CD14-positive monocyte (primary cell): ENCODE results near the gene NANOS3. TPM values are rescaled to one million over a fixed set of nuclear protein-coding genes. Genes with fewer than 3 reads are reported as not detected.
A peak's percentile ranks its signal among the peaks of the same experiment; 100 is the strongest.
"Not testable (repeated sequence)": the region's sequence is repeated elsewhere in the genome, so short reads cannot be mapped to it uniquely, and the experiment has no call there.

Experiments used
- DNase-seq, 3 donors: peaks; one replicate each; pipeline ENCODE4 v3.0.0-alpha.2; 2011 to 2022
- H2AFZ ChIP-seq: 2 replicates; pipeline ENCODE4 v1.6.0; 2012; ENCODE audit warnings: mild to moderate bottlenecking, low read depth, low read length, inconsistent platforms; ENCODE audit not compliant: insufficient read depth, poor library complexity, severe bottlenecking
- H3K27ac ChIP-seq, 2 donors: 1 replicate in 1 of 2; 2 replicates in 1 of 2; pipeline ENCODE4 v1.5.1; 2012 to 2013; ENCODE audit warnings: low read length in 2 of 2, control low read depth in 1 of 2, inconsistent platforms in 1 of 2, low read depth in 1 of 2, mild to moderate bottlenecking in 1 of 2
- H3K27me3 ChIP-seq, 2 donors: one replicate each; pipeline versions ENCODE4 v1.6.0 to v1.6.1; 2011 to 2013; ENCODE audit warnings: low read length in 2 of 2; ENCODE audit not compliant: control insufficient read depth in 2 of 2, insufficient read depth in 2 of 2
- H3K36me3 ChIP-seq, 2 donors: replicated peaks in 1 of 2; 1 replicate in 1 of 2; 2 replicates in 1 of 2; pipeline versions ENCODE4 v1.5.1 to v1.6.1; 2012 to 2013; ENCODE audit warnings: low read length in 2 of 2, control low read depth in 1 of 2, inconsistent platforms in 1 of 2, mild to moderate bottlenecking in 1 of 2; ENCODE audit not compliant: insufficient read depth in 2 of 2, control insufficient read depth in 1 of 2
- H3K4me1 ChIP-seq, 2 donors: 1 replicate in 1 of 2; 2 replicates in 1 of 2; pipeline versions ENCODE4 v1.5.1 to v1.6.1; 2012 to 2013; ENCODE audit warnings: low read length in 2 of 2, control low read depth in 1 of 2, inconsistent platforms in 1 of 2, mild to moderate bottlenecking in 1 of 2, moderate library complexity in 1 of 2; ENCODE audit not compliant: insufficient read depth in 2 of 2, control insufficient read depth in 1 of 2
- H3K4me2 ChIP-seq: replicated peaks from 2 replicates; pipeline ENCODE3; 2012; ENCODE audit warnings: low read length, moderate library complexity, mild to moderate bottlenecking; ENCODE audit not compliant: poor library complexity, severe bottlenecking; ENCODE audit errors: extremely low read depth
- H3K4me3 ChIP-seq, 3 experiments: fragments of 200-600 bp in 1 of 3; sonication (generic) in 1 of 3; replicated peaks in 1 of 3; 1 replicate in 2 of 3; 2 replicates in 1 of 3; pipeline ENCODE4 v1.5.1; 2011 to 2013; ENCODE audit warnings: low read length in 3 of 3, mild to moderate bottlenecking in 3 of 3, control low read depth in 2 of 3, low read depth in 2 of 3, inconsistent platforms in 1 of 3, moderate library complexity in 1 of 3
- H3K79me2 ChIP-seq: 2 replicates; pipeline ENCODE4 v1.6.0; 2012; ENCODE audit warnings: mild to moderate bottlenecking, control low read depth, inconsistent platforms, low read length, moderate library complexity; ENCODE audit not compliant: insufficient read depth
- H3K9ac ChIP-seq: 2 replicates; pipeline ENCODE4 v1.6.0; 2017; ENCODE audit warnings: low read length, mild to moderate bottlenecking; ENCODE audit not compliant: insufficient read depth, poor library complexity, severe bottlenecking
- H3K9me3 ChIP-seq, 2 donors: replicated peaks in 1 of 2; 1 replicate in 1 of 2; 2 replicates in 1 of 2; pipeline versions ENCODE4 v1.5.1 to v1.6.1; 2012 to 2013; ENCODE audit warnings: low read length in 2 of 2, control low read depth in 1 of 2; ENCODE audit not compliant: control insufficient read depth in 1 of 2, insufficient read depth in 1 of 2
- H4K20me1 ChIP-seq: 2 replicates; pipeline ENCODE4 v1.6.0; 2012; ENCODE audit warnings: mild to moderate bottlenecking, low read length, control low read depth, moderate library complexity; ENCODE audit not compliant: insufficient read depth
- H3K27ac Mint-ChIP-seq, 7 donors: one replicate each; pipeline ENCODE4 v1.8.0; 2020; ENCODE audit warnings: mild to moderate bottlenecking in 7 of 7, mixed read lengths in 7 of 7, moderate library complexity in 6 of 7, inconsistent platforms in 2 of 7
- H3K27me3 Mint-ChIP-seq, 3 donors: one replicate each; pipeline ENCODE4 v1.8.0; 2021 to 2022; ENCODE audit warnings: low read depth in 3 of 3, mild to moderate bottlenecking in 3 of 3, mixed read lengths in 3 of 3, moderate library complexity in 3 of 3, inconsistent platforms in 1 of 3
- H3K36me3 Mint-ChIP-seq, 2 donors: one replicate each; pipeline ENCODE4 v1.8.0; 2020; ENCODE audit warnings: mixed read lengths in 2 of 2, inconsistent platforms in 1 of 2, mild to moderate bottlenecking in 1 of 2
- H3K4me1 Mint-ChIP-seq: one replicate; pipeline ENCODE4 v1.8.0; 2020; ENCODE audit warnings: mild to moderate bottlenecking, mixed read lengths
- H3K4me3 Mint-ChIP-seq, 2 donors: one replicate each; pipeline ENCODE4 v1.8.0; 2020; ENCODE audit warnings: mild to moderate bottlenecking in 2 of 2, mixed read lengths in 2 of 2, moderate library complexity in 1 of 2
- H3K9me3 Mint-ChIP-seq, 7 donors: one replicate each; pipeline ENCODE4 v1.8.0; 2020 to 2022; ENCODE audit warnings: mixed read lengths in 7 of 7, mild to moderate bottlenecking in 6 of 7, moderate library complexity in 6 of 7, inconsistent platforms in 2 of 7
- CTCF ChIP-seq: fragments of 200-600 bp; IDR thresholded peaks from one replicate; pipeline ENCODE4 v1.8.0; 2022; ENCODE audit warnings: antibody characterized with exemption, mild to moderate bottlenecking
- WGBS: methylation state at CpG from one replicate; pipeline ENCODE4 v1.1.5; 2013; ENCODE audit warnings: missing lambda C conversion rate; ENCODE audit not compliant: insufficient coverage; 5-methylcytosine and 5-hydroxymethylcytosine counted together
- intact Hi-C, 2 donors: fragments of 100-400 bp; cut with micrococcal nuclease; formaldehyde crosslinking; loops; one replicate each; pipeline versions ENCODE4 v1.15.0 to v1.15.1; 2023
- polyA plus RNA-seq, 3 donors: library from polyadenylated mRNA; depleted of rRNA in 1 of 3; unstranded in 2 of 3; stranded (reverse) in 1 of 3; fragments of 300-500 nt in 2 of 3; fragments of >200 nt in 1 of 3; fragmentation: Illumina TruSeq in 2 of 3; gene quantifications; 1 replicate in 2 of 3; 2 replicates in 1 of 3; pipeline ENCODE4 v1.2.3, GENCODE V29; 2012 to 2021

NANOS3 gene
- polyA plus RNA-seq, 3 donors = not detected

DNA sequence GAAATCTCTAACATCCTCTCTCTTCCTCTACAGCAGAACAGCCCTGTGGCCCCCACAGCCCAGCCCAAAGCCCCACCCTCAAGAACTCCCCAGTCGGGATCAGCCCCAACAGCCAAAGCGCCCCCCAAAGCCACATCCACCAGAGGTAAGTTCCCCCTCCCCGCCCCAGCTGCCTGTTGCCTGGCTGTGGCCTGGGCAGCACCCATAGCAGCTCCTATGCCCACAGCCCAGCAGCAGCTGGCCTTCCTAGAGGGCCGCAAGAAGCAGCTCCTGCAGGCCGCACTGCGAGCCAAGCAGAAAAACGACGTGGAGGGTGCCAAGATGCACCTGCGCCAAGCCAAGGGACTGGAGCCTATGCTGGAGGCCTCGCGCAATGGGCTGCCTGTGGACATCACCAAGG is 43.6 kb downstream of the NANOS3 start:
- WGBS = 94% methylated on average over 11 of the region's 11 CpGs
- no peak overlapping the region for H3K4me3 Mint-ChIP-seq
- no peak for TF ChIP-seq CTCF
- H3K4me2 ChIP-seq = no peak overlapping the region
- H2AFZ ChIP-seq = no peak overlapping the region
- H3K27me3 Mint-ChIP-seq = no peaks in the 10 kb centered on the region
- peaks cover 6 to 11% (median 8%) of the 10 kb centered on the region in 7 donors for H3K9me3 Mint-ChIP-seq
- H3K36me3 Mint-ChIP-seq = peaks cover 65 to 89% of the 10 kb centered on the region in 2 donors
- intact Hi-C loops = no loop called here
- no peaks in the 10 kb centered on the region for H3K27me3 ChIP-seq
- H3K9me3 ChIP-seq = peaks cover 11 to 13% of the 10 kb centered on the region in 2 donors
- H3K4me3 ChIP-seq = no peak overlapping the region
- peaks cover 69 to 92% of the 10 kb centered on the region in 2 donors for H3K36me3 ChIP-seq
- H3K9ac ChIP-seq = no peak overlapping the region
- no peaks in the 10 kb centered on the region for H3K79me2 ChIP-seq
- no peaks in the 10 kb centered on the region for H4K20me1 ChIP-seq
- no peaks in the 10 kb centered on the region for H3K4me1 Mint-ChIP-seq
- H3K27ac ChIP-seq = peak overlapping the region in 1 of 2 donors; percentile 49
- H3K4me1 ChIP-seq = no peaks in the 10 kb centered on the region
- H3K27ac Mint-ChIP-seq = peak overlapping the region in 3 of 7 donors; percentile 9 to 83 (median 51)
- no peak for DNase-seq

DNA sequence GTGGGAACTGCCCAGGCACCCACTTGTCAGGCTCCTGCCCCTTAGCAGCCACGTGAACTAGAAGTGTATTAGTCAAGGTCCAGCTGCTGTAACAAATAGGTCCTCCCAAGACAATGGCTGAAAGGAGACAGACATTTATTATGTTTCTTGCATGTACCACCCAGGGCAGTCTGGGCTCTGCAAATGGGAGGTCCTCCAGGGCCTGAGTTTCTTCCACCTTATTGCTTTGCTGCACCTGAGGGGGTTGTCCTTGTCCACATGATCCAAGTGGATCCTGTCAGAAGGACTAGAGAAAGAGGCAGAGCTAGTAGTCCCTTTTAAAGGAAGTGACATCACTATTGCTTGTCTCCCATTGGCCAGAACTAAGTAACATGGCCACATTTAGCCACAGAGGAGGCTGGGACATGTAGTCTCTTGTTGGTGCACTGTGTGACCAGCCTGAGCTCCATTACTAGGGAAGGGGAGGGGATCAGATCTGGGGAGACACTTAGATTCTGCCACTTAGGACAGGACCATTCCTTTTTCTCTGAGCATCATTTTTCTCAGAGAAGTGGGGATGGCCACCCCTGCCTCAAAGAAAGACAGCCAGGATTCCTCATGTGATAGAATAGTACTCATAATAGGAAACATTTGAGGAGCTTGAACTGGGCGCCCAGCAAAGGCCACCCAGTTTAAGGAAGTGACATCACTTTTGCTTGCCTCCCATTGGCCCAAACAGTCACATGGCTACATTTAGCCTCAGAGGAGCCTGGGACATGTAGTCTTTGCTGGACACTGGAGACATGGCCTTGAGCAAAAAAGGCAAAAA is 44.2 kb downstream of the NANOS3 start:
- DNase-seq = peak; percentile 30 to 58 (median 44)
- Mint-ChIP-seq H3K27me3 (no peaks in the 10 kb centered on the region), H3K36me3 (peaks cover 62 to 86% of the 10 kb centered on the region in 2 donors), H3K4me3 (no peak overlapping the region), H3K9me3 (peaks cover 6 to 11% (median 8%) of the 10 kb centered on the region in 7 donors), H3K27ac (peak overlapping the region; percentile 28 to 87 (median 70)), H3K4me1 (peaks cover 2% of the 10 kb centered on the region)
- peaks cover 0 to 1% of the 10 kb centered on the region in 2 donors for H3K4me1 ChIP-seq
- no peak overlapping the region for H3K9ac ChIP-seq
- TF ChIP-seq CTCF = no peak
- 88% methylated on average over 2 of the region's 2 CpGs for WGBS
- no peaks in the 10 kb centered on the region for H4K20me1 ChIP-seq
- no peak overlapping the region for H3K4me3 ChIP-seq
- peaks cover 69 to 87% of the 10 kb centered on the region in 2 donors for H3K36me3 ChIP-seq
- no peaks in the 10 kb centered on the region for H3K79me2 ChIP-seq
- H3K9me3 ChIP-seq = peaks cover 11 to 13% of the 10 kb centered on the region in 2 donors
- intact Hi-C loops = no loop called here
- H3K4me2 ChIP-seq = no peak overlapping the region
- no peaks in the 10 kb centered on the region for H3K27me3 ChIP-seq
- H3K27ac ChIP-seq = peak overlapping the region in 1 of 2 donors; percentile 49
- H2AFZ ChIP-seq = no peak overlapping the region

DNA sequence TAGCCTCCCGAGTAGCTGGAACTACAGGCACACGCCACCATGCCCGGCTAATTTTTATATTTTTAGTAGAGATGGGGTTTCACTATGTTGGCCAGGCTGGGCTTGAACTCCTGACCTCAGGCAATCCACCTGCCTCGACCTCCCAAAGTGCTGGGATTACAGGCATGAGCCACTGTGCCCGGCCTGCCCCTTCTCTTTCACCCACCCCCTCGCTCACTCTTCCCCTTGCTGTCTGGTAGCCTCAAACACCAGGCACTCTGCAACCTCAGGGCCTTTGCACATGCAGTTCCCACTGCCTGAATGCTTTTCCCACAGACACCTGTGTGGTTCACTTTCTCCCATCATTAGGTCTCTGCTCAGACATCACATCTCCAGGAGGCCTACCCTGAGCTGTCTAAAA is 45.2 kb downstream of the NANOS3 start:
- H3K36me3 ChIP-seq = peaks cover 72 to 87% of the 10 kb centered on the region in 2 donors
- not testable (repeated sequence) for H3K27ac Mint-ChIP-seq

More for the DNA sequence above, 45.2 kb downstream of the NANOS3 start:
- Histone ChIP-seq H3K9me3 (peaks cover 11 to 13% of the 10 kb centered on the region in 2 donors), H3K4me1 (peaks cover 9 to 11% of the 10 kb centered on the region in 2 donors)
- Mint-ChIP-seq H3K9me3 (peaks cover 6 to 11% (median 8%) of the 10 kb centered on the region in 7 donors), H3K36me3 (peaks cover 66 to 89% of the 10 kb centered on the region in 2 donors), H3K4me1 (peaks cover 12% of the 10 kb centered on the region)
- H3K4me3 Mint-ChIP-seq, H3K27ac ChIP-seq, H4K20me1 ChIP-seq, H3K4me3 ChIP-seq, H3K27me3 ChIP-seq, H2AFZ ChIP-seq, H3K27me3 Mint-ChIP-seq, intact Hi-C loops, DNase-seq, H3K4me2 ChIP-seq, H3K9ac ChIP-seq, H3K79me2 ChIP-seq: not testable (repeated sequence)
- WGBS = 96% methylated on average over 3 of the region's 6 CpGs
